ENCODE measurements around the gene WDR44. TPM values are rescaled to one million over a fixed set of nuclear protein-coding genes. Genes with fewer than 3 reads are reported as not detected.

The WDR44 gene
- total RNA-seq, 1 experiment from 2014 or later: 10.9 TPM

- H3K36me3 ChIP-seq (ENCODE audit: insufficient read depth, low read length): no peaks in the 10 kb centered on the region
- H3K27ac ChIP-seq (ENCODE audit: low read length): no peak overlapping the region
- H3K79me2 ChIP-seq (ENCODE audit: low read length): peaks cover 67% of the 10 kb centered on the region
- H3K9me2 ChIP-seq (replicated peaks; ENCODE audit: insufficient read depth, low read length): no peaks in the 10 kb centered on the region
- H3K9ac ChIP-seq (ENCODE audit: low read length): no peak overlapping the region
- DNase-seq: no peak
- no peaks in the 10 kb centered on the region for H4K20me1 ChIP-seq (ENCODE audit: insufficient read depth, low read depth, low read length)
- H3K9me3 ChIP-seq (ENCODE audit: low read length): no peaks in the 10 kb centered on the region
- H3K4me2 ChIP-seq (ENCODE audit: low read depth, low read length, poor library complexity, severe bottlenecking): no peak overlapping the region
- peaks cover 25% of the 10 kb centered on the region for H3K4me1 ChIP-seq (ENCODE audit: low read length)
- no peak overlapping the region for H3K4me3 ChIP-seq (ENCODE audit: low read length)
- no peak overlapping the region for H2AFZ ChIP-seq (ENCODE audit: low read length)
- no peaks in the 10 kb centered on the region for H3K27me3 ChIP-seq (ENCODE audit: low read length)
Observed at GRCh38 chrX:118499295-118499694, 153.4 kb downstream of the WDR44 start.

Small RNA genes lying within 50 kb of the gene (small RNA-seq; reads per million reads assigned to genes)
- gene MIR1277: not detected

Other genes with a start within 250 kb of the WDR44 start
- gene KLHL13, start 229.3 kb upstream of the WDR44 start, total RNA-seq (2014; rRNA removed; shearing (Covaris generic); ENCODE audit: low replicate concordance): 1.4 and 3.6 TPM in 2 replicates
- 39.3 and 70.5 TPM in 2 replicates for gene DOCK11, start 149.7 kb downstream of the WDR44 start, total RNA-seq (2014; rRNA removed; shearing (Covaris generic); ENCODE audit: low replicate concordance)

All from Karpas-422 (cell line).